HG02840 (cell line): ENCODE measurements around the gene PRRC2B.

ENCODE experiments used
- ATAC-seq: cut with Tn5 transposase; IDR thresholded peaks from one replicate; pipeline ENCODE4 v1.9.1; 2021; ENCODE audit warnings: mild to moderate bottlenecking, moderate library complexity, moderate number of reproducible peaks; ENCODE audit not compliant: unreplicated experiment, low FRiP score

Gene PRRC2B

DNA sequence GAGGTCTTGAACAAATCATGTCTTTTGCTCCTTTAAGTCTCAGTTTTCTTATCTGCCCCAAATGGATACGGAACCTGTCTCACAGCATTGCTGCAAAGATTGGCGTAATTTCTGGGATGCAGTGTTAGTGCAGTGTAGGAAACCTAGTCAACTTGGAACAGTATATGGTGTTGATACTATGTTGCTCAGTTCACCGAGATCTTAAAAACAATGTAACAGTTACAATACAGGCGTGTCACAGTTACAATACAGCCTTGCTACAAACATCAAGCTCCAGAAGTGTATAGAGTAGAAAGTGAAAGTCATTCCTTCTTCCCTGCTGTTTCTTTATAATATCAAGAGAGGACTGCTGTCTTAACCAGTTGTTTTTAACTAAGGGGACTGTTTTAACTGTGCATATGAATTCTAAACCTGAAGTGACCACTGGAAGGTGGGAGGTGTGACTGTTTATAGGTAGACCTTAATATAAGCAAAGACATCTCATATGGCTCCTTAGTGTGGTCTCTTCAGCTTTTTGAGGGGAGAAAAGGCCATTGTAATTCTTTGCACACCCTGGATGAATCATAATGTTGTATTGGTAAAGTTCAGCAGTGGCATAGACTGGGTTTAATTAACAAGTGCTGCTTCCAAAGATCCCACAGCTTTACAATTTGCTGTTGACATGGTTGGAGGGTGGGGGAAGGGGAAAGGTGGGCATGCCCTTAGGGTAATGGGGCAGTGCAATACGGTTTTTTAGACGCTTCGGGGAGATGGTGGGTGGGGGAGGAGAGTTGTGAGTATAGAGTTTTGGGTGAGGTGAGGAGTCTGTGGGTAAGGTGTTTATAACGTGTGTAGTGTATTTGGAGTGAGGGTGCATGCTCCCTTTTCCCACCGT is 12.9 kb downstream of the PRRC2B start:
- no peak for ATAC-seq

GRCh38 chr9:131407717-131408195 is 13.9 kb downstream of the PRRC2B start:
- no peak for ATAC-seq

DNA sequence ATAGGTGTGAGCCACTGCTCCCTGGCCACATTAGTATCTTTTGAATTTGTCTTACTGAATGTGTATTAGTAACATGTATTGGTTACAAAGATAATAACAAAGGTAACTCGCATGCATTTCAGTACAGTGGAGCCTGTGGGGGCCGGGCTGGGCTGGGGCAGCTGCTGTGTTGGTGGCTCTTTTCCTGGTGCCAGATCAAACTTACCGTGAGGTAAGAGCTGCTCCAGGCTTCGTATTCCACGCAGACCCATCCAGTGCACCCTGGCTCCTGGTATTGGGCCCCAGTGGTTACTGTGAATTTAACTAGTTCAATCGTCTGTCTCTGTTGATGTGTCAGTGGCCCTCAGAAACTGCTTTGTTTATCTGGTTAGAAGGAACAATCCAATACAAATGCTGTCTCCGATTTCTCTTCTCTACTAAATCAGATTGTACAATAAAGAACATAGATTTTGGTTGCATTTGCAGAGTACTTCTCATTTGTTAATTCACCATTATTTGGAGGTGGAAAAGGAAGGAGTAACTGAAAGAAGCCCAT is 15.6 kb downstream of the PRRC2B start:
- no peak for ATAC-seq

DNA sequence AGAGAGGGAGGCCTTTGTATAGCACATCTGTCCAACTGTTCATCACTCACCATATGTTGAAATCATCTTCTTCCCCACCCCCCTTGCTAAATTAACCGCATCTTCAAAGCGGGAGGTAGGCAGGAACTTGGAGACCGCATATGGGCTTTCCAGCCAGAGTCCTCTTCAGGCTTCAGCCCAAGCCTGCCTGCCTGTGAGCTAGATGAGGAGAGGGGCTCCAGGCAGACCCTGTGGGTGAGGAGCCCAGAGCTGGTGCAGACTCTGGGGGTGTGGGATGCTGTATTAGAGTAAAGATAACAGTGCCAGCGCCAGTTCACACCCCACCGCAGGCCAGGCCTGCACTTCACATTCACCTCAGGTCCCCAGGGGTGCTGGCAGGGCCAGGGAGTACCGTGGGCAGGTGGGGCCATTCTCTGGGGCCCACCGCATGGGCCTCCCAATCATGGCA is 16.2 kb downstream of the PRRC2B start:
- no peak for ATAC-seq

- ATAC-seq: no peak
Observed at GRCh38 chr9:131411719-131412681, 18.1 kb downstream of the PRRC2B start.

- ATAC-seq: no peak
Observed at GRCh38 chr9:131416509-131416908, 22.6 kb downstream of the PRRC2B start.

- no peak for ATAC-seq
Observed at GRCh38 chr9:131417264-131418142, 23.6 kb downstream of the PRRC2B start.

DNA sequence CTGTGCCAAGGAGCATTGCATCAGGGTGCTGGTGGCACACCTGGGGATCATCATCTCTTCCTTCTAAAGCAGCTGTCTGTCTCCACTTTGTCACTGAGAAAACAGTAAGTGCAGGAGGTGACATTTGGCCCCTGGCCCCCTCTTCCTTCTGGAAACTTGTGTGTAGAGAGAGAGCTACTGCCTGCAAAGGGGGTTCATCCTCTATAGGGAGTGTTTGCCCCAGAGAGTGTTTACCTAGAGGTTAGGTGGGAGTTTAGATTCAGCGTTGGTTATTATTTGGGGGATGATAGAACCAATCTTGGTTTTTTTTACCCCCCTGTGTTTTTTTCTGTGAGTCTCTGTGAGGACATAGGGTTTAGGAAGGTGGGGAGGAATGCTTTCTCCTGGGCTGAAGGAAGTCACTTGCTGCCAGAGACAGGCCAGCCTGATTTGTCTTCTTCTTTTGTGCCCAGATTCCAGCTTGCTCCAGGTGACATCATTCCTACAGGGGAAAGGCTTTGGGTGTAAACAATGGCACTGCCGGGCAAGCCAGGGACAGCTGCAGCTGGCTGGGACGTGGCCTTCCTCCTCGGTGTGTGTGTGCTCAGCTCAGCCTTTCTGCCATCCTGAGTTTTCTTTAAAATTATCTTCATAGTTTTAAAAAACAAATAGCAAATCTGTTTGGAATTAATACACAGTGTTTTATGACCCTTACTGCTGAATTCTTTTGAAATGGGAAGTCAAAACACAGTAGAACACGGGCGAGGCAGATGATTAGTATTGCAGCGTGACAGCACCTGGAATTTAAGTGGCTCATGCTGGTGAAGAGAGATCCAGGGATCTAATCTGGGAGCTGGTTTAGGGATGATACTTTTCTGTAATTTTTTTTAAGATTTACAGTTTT is 24.5 kb downstream of the PRRC2B start:
- no peak for ATAC-seq

DNA sequence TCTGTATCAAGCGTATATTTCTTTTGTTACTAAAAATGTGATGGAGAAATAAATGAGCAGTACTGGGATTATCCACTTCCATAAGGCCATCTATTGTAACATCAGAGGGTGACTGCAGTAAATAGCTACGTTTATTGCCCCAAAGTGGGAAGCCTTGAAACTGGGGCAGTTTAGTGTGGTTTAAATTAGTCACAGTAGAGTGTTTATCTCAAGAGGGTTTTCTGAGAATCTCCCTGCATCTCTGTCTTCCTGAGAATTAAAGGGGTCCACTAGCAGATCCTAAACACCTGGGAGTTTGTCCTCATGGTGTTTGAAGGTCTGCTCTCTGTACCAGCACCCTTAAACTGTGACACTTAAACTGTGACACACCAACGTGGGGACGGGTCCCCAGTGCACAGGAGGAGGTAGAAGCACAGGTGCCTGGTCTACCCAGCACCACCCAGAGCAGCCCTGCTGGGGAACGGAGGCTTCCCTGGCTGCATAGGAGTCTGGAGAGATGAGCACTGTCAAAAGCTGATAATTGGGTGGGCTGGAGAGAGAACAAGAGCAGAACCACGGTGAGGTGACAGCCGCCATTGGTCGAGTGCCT is 25.2 kb downstream of the PRRC2B start:
- ATAC-seq: no peak

GRCh38 chr9:131419716-131420115 is 25.8 kb downstream of the PRRC2B start:
- no peak for ATAC-seq

- ATAC-seq: no peak
Observed at GRCh38 chr9:131420980-131421624, 27.2 kb downstream of the PRRC2B start.

DNA sequence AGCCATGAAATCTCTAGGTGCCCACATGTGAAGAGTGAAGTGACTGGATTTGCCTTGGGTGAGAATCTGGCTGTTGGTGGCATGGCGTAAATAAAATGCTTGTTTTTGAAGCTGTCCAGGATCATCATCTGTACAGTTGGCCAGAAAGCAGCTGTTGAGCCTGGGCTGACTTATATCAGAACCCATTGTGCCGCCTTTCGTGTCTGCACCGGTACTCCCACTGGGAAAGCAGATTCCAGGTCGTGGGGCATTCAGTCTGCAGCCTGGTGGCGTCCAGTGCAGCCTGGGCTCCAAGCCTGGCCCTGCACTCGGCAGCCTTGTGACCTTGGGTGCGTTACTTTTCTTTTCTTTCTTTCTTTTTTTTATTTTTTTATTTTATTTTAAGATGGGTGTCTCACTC is 27.8 kb downstream of the PRRC2B start:
- no peak for ATAC-seq

GRCh38 chr9:131422241-131422792 is 28.4 kb downstream of the PRRC2B start:
- ATAC-seq: no peak

DNA sequence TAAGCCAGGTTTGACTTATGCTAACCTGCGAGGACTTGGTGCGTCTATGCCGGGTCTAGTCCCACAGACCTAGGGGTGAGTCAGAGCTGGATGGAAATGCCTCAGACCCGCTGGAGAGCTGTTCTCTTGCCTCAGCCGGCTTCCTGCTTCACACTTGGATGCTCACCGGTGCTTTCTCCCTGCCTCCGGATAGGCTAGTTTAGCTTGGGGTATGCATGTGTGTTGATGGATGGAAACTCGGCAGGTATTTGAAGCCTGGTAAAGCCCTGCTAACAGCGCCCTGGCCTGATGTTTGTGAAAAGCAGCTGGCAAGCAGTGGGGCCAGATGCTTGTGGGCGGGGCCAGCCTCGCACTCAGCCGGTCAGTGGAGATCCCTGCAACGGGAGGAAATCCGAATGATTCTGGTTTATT is 29.3 kb downstream of the PRRC2B start:
- ATAC-seq: no peak

GRCh38 chr9:131426545-131426944 is 32.7 kb downstream of the PRRC2B start:
- ATAC-seq: no peak

GRCh38 chr9:131429121-131430012 is 35.5 kb downstream of the PRRC2B start:
- no peak for ATAC-seq

- no peak for ATAC-seq
Observed at GRCh38 chr9:131432050-131432449, 38.2 kb downstream of the PRRC2B start.
